Natural killer cell treated with Interleukin-12 subunit alpha and Interleukin-12 subunit beta and Interleukin-15 and Interleukin-18, amount 100 ng/mL, for 72 hours (primary cell): Measurements from ENCODE around the gene MBNL3. TPM values are rescaled to one million over a fixed set of nuclear protein-coding genes. Genes with fewer than 3 reads are reported as not detected.

Experiments
- ATAC-seq, 2 donors: fragments of 150-1000 bp; cut with Tn5 transposase in 1 of 2; sonication (Bioruptor Pico), chemical (Tn5 transposase) in 1 of 2; 2 replicates each; pipeline ENCODE4 v1.10.0; 2021
- DNase-seq: peaks from one replicate; pipeline ENCODE4 v3.0.0; 2022; ENCODE audit warnings: low spot score
- H3K27ac Mint-ChIP-seq, 2 donors: 1 replicate in 1 of 2; 2 replicates in 1 of 2; pipeline ENCODE4 v1.8.0; 2022; ENCODE audit warnings: mixed read lengths in 2 of 2, mild to moderate bottlenecking in 1 of 2, moderate library complexity in 1 of 2
- H3K27me3 Mint-ChIP-seq, 2 donors: 1 replicate in 1 of 2; 2 replicates in 1 of 2; pipeline ENCODE4 v1.8.0; 2022; ENCODE audit warnings: mixed read lengths in 2 of 2
- H3K36me3 Mint-ChIP-seq: one replicate; pipeline ENCODE4 v1.8.0; 2022; ENCODE audit warnings: mixed read lengths
- H3K4me1 Mint-ChIP-seq, 2 donors: 1 replicate in 1 of 2; 2 replicates in 1 of 2; pipeline ENCODE4 v1.8.0; 2022; ENCODE audit warnings: low read depth in 2 of 2, mixed read lengths in 2 of 2, mild to moderate bottlenecking in 1 of 2
- H3K4me3 Mint-ChIP-seq: one replicate; pipeline ENCODE4 v1.8.0; 2022; ENCODE audit warnings: mixed read lengths
- H3K9me3 Mint-ChIP-seq: 2 replicates; pipeline ENCODE4 v1.8.0; 2022; ENCODE audit warnings: mixed read lengths
- total RNA-seq, 2 donors: library from RNA; stranded (reverse); gene quantifications; one replicate each; pipeline ENCODE4 v1.2.3, GENCODE V29; 2022

MBNL3 gene
- total RNA-seq, 2 donors from 2014 or later, result 13.3 to 15.5 TPM

- Mint-ChIP-seq H3K9me3 (no peaks in the 10 kb centered on the region), H3K36me3 (no peaks in the 10 kb centered on the region), H3K4me3 (no peak overlapping the region), H3K27ac (no peak overlapping the region), H3K4me1 (peaks cover 9% of the 10 kb centered on the region in 2 donors), H3K27me3 (peaks cover 0 to 9% of the 10 kb centered on the region in 2 donors)
- ATAC-seq, result no peak
- no peak for DNase-seq
Observed at GRCh38 chrX:132425744-132426318, 63.0 kb downstream of the MBNL3 start.

- H3K4me3 Mint-ChIP-seq, result no peak overlapping the region
- ATAC-seq, result no peak
- H3K4me1 Mint-ChIP-seq, result peaks cover 9% of the 10 kb centered on the region in 2 donors
- H3K36me3 Mint-ChIP-seq, result no peaks in the 10 kb centered on the region
- DNase-seq, result no peak
- peaks cover 0 to 12% of the 10 kb centered on the region in 2 donors for H3K27me3 Mint-ChIP-seq
- H3K9me3 Mint-ChIP-seq, result no peaks in the 10 kb centered on the region
- H3K27ac Mint-ChIP-seq, result no peak overlapping the region
Observed at GRCh38 chrX:132423323-132423722, 65.5 kb downstream of the MBNL3 start.

GRCh38 chrX:132415012-132415411, 73.8 kb downstream of the MBNL3 start:
- H3K4me1 Mint-ChIP-seq, result peaks cover 0 to 6% of the 10 kb centered on the region in 2 donors
- peaks cover 0 to 17% of the 10 kb centered on the region in 2 donors for H3K27me3 Mint-ChIP-seq

GRCh38 chrX:132414404-132414803, 74.4 kb downstream of the MBNL3 start:
- Mint-ChIP-seq H3K4me3 (no peak overlapping the region), H3K27me3 (peaks cover 0 to 15% of the 10 kb centered on the region in 2 donors), H3K27ac (no peak overlapping the region), H3K9me3 (no peaks in the 10 kb centered on the region), H3K4me1 (peaks cover 0 to 12% of the 10 kb centered on the region in 2 donors), H3K36me3 (no peaks in the 10 kb centered on the region)
- ATAC-seq, result no peak
- DNase-seq, result no peak

More at GRCh38 chrX:132415012-132415411, 73.8 kb downstream of the MBNL3 start:
- H3K27ac Mint-ChIP-seq, result no peak overlapping the region
- ATAC-seq (no peak), DNase-seq (no peak)
- no peaks in the 10 kb centered on the region for H3K36me3 Mint-ChIP-seq
- H3K4me3 Mint-ChIP-seq, result no peak overlapping the region
- H3K9me3 Mint-ChIP-seq, result no peaks in the 10 kb centered on the region

GRCh38 chrX:132413459-132413858, 75.4 kb downstream of the MBNL3 start:
- Mint-ChIP-seq H3K4me3 (no peak overlapping the region), H3K36me3 (no peaks in the 10 kb centered on the region), H3K9me3 (no peaks in the 10 kb centered on the region), H3K4me1 (peaks cover 0 to 12% of the 10 kb centered on the region in 2 donors), H3K27ac (no peak overlapping the region), H3K27me3 (peaks cover 0 to 13% of the 10 kb centered on the region in 2 donors)
- ATAC-seq (no peak), DNase-seq (no peak)

GRCh38 chrX:132412208-132412607, 76.6 kb downstream of the MBNL3 start:
- Mint-ChIP-seq H3K27ac (no peak overlapping the region), H3K4me3 (no peak overlapping the region), H3K9me3 (no peaks in the 10 kb centered on the region), H3K36me3 (no peaks in the 10 kb centered on the region), H3K27me3 (peaks cover 0 to 13% of the 10 kb centered on the region in 2 donors), H3K4me1 (peaks cover 0 to 16% of the 10 kb centered on the region in 2 donors)
- DNase-seq (no peak), ATAC-seq (no peak)

- Mint-ChIP-seq H3K4me3 (no peak overlapping the region), H3K27ac (no peak overlapping the region), H3K27me3 (peaks cover 0 to 13% of the 10 kb centered on the region in 2 donors), H3K4me1 (peaks cover 0 to 16% of the 10 kb centered on the region in 2 donors), H3K9me3 (no peaks in the 10 kb centered on the region), H3K36me3 (no peaks in the 10 kb centered on the region)
- no peak for ATAC-seq
- no peak for DNase-seq
Observed at GRCh38 chrX:132411310-132411977, 77.4 kb downstream of the MBNL3 start.

GRCh38 chrX:132409780-132410556, 78.9 kb downstream of the MBNL3 start:
- Mint-ChIP-seq H3K4me3 (no peak overlapping the region), H3K27me3 (peaks cover 0 to 10% of the 10 kb centered on the region in 2 donors), H3K36me3 (no peaks in the 10 kb centered on the region), H3K9me3 (no peaks in the 10 kb centered on the region), H3K27ac (no peak overlapping the region), H3K4me1 (peaks cover 0 to 16% of the 10 kb centered on the region in 2 donors)
- no peak for DNase-seq
- no peak for ATAC-seq

- H3K4me1 Mint-ChIP-seq, result peaks cover 0 to 14% of the 10 kb centered on the region in 2 donors
Observed at GRCh38 chrX:132407691-132408090, 81.1 kb downstream of the MBNL3 start.

GRCh38 chrX:132406106-132406505, 82.7 kb downstream of the MBNL3 start:
- Mint-ChIP-seq H3K27me3 (no peaks in the 10 kb centered on the region), H3K4me3 (no peak overlapping the region), H3K9me3 (no peaks in the 10 kb centered on the region), H3K36me3 (no peaks in the 10 kb centered on the region), H3K27ac (no peak overlapping the region), H3K4me1 (peaks cover 0 to 11% of the 10 kb centered on the region in 2 donors)
- no peak for DNase-seq
- no peak for ATAC-seq

More at GRCh38 chrX:132407691-132408090, 81.1 kb downstream of the MBNL3 start:
- no peak overlapping the region for H3K4me3 Mint-ChIP-seq
- DNase-seq (no peak), ATAC-seq (no peak)
- peaks cover 0 to 3% of the 10 kb centered on the region in 2 donors for H3K27me3 Mint-ChIP-seq
- no peaks in the 10 kb centered on the region for H3K9me3 Mint-ChIP-seq
- H3K36me3 Mint-ChIP-seq, result no peaks in the 10 kb centered on the region
- no peak overlapping the region for H3K27ac Mint-ChIP-seq

- Mint-ChIP-seq H3K27ac (no peak overlapping the region), H3K27me3 (no peaks in the 10 kb centered on the region), H3K4me1 (peaks cover 0 to 4% of the 10 kb centered on the region in 2 donors), H3K36me3 (no peaks in the 10 kb centered on the region), H3K9me3 (no peaks in the 10 kb centered on the region), H3K4me3 (no peak overlapping the region)
- no peak for DNase-seq
- ATAC-seq, result no peak
Observed at GRCh38 chrX:132404266-132404665, 84.6 kb downstream of the MBNL3 start.

- Mint-ChIP-seq H3K4me1 (no peaks in the 10 kb centered on the region), H3K27ac (no peak overlapping the region), H3K27me3 (no peaks in the 10 kb centered on the region), H3K9me3 (no peaks in the 10 kb centered on the region), H3K36me3 (no peaks in the 10 kb centered on the region), H3K4me3 (no peak overlapping the region)
- ATAC-seq, result no peak
- no peak for DNase-seq
Observed at GRCh38 chrX:132401935-132402334, 86.9 kb downstream of the MBNL3 start.

- no peaks in the 10 kb centered on the region for H3K36me3 Mint-ChIP-seq
- no peaks in the 10 kb centered on the region for H3K4me1 Mint-ChIP-seq
- ATAC-seq (no peak), DNase-seq (no peak)
- H3K4me3 Mint-ChIP-seq, result no peak overlapping the region
- H3K27ac Mint-ChIP-seq, result no peak overlapping the region
- no peaks in the 10 kb centered on the region for H3K9me3 Mint-ChIP-seq
- H3K27me3 Mint-ChIP-seq, result no peaks in the 10 kb centered on the region
Observed at GRCh38 chrX:132400706-132401105, 88.1 kb downstream of the MBNL3 start.

GRCh38 chrX:132395645-132396044, 93.2 kb downstream of the MBNL3 start:
- Mint-ChIP-seq H3K4me1 (no peaks in the 10 kb centered on the region), H3K36me3 (no peaks in the 10 kb centered on the region), H3K27me3 (no peaks in the 10 kb centered on the region), H3K4me3 (no peak overlapping the region), H3K9me3 (no peaks in the 10 kb centered on the region), H3K27ac (no peak overlapping the region)
- DNase-seq, result no peak
- no peak for ATAC-seq
